GM12801 (cell line): ENCODE data around the gene AMDHD2.

Experiments used
- CTCF ChIP-seq: IDR thresholded peaks from one replicate; pipeline ENCODE4 v1.5.1; 2011; ENCODE audit warnings: control low read depth; ENCODE audit not compliant: insufficient read length; ENCODE audit errors: extremely low read depth

The AMDHD2 gene

GRCh38 chr16:2507665-2508064, 12.5 kb upstream of the AMDHD2 start:
- TF ChIP-seq CTCF, result no peak

- TF ChIP-seq CTCF, result no peak
Measured at GRCh38 chr16:2508722-2509400, 11.3 kb upstream of the AMDHD2 start.

- TF ChIP-seq CTCF, result no peak
Measured at GRCh38 chr16:2511128-2511800, 8.9 kb upstream of the AMDHD2 start.

GRCh38 chr16:2511996-2512734, 8.0 kb upstream of the AMDHD2 start:
- no peak for TF ChIP-seq CTCF

GRCh38 chr16:2512735-2513404, 7.3 kb upstream of the AMDHD2 start:
- no peak for TF ChIP-seq CTCF

GRCh38 chr16:2513405-2514332, 6.5 kb upstream of the AMDHD2 start, which contains the start of gene ATP6V0C:
Gene ATP6V0C, plus strand, starts transcription at chr16:2513952. Its CDS starts 152 bp downstream, at chr16:2514104.
- TF ChIP-seq CTCF, result no peak
